SKM-1 treated with dmso at 0.1 percent for 144 hours (cell line): ENCODE measurements around the gene ALOX15B.
A peak's percentile ranks its signal among the peaks of the same experiment; 100 is the strongest.
"Not testable (repeated sequence)": the region's sequence is repeated elsewhere in the genome, so short reads cannot be mapped to it uniquely, and the experiment has no call there.

Source experiments
- DNase-seq: peaks from one replicate; lab custom pipeline; 2025; ENCODE audit not compliant: unreplicated experiment; lab: John Stamatoyannopoulos, UW

ALOX15B gene

DNA sequence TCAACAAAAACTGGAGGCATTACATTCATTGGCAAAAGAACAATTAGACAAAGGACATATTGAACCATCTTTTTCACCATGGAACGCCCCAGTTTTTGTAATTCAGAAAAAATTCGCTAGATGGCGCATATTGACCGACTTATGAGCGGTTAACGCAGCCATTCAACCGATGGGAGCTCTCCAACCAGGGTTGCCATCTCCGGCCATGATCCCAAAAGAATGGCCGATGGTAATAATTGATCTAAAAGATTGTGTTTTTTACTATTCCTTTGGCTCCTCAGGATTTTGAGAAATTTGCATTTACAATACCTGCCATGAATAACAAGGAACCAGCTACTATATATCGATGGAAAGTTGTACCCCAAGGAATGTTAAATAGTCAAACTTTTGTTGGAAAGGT is 21.4 kb downstream of the ALOX15B start:
- peak; percentile 20 for DNase-seq

GRCh38 chr17:8061851-8062250 is 23.0 kb downstream of the ALOX15B start:
- not testable (repeated sequence) for DNase-seq

DNA sequence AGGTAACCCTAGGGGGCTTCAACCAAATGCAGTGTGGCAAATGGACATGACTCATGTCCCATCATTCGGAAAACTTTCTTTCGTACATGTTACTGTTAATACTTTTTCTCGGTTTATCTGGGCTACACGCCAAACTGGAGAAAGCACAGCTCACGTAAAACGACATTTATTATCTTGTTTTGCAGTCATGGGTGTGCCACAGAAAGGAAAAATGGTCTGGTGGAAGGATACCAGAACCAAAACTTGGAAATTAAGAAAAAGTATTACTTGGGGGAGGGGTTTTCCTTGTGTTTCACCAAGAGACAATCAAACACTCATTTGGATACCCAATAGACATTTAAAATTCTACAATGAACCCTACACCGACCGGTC is 23.6 kb downstream of the ALOX15B start:
- no peak for DNase-seq

- no peak for DNase-seq
These were observed 24.1 kb downstream of the ALOX15B start for GRCh38 chr17:8062807-8063483.

DNA sequence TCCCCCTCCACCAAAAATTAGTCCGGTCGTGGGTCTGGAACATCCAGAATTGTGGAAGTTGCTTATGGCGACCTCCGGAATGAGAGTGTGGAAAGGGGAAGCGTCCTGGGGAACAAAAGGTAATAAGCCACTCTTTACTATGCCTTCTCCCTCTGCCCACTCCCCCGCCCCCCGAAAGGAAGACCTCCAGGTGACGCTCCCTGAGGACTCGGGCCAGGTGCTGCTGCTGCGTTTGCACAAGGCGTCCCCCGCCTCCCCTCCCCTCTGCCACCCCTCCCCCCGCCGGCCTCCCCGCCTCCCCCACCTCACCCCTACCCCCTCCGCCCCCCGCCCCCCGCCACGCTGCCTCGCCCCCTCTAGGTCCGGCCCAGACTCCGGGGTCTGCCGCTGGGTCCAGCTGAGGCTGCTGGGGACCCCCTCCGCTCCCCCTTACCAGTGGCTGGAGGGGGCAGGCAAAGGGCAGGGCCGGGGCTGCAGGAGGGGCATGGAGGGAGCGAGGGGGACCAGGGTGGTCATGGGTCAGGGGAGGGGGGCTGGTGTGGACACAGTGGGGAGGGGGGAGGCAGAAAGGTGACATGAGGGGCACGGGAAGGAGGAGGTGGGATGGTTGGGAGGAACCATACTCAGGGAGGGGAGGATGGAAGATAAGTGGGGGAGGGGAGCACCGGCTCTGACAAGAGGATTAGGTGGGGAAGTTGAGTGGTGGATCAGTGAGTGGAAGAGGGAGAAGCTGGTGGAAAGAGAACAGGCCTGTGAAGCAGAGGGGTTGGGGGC is 25.1 kb downstream of the ALOX15B start:
- DNase-seq: no peak

GRCh38 chr17:8064561-8065019 is 25.7 kb downstream of the ALOX15B start:
- no peak for DNase-seq

DNA sequence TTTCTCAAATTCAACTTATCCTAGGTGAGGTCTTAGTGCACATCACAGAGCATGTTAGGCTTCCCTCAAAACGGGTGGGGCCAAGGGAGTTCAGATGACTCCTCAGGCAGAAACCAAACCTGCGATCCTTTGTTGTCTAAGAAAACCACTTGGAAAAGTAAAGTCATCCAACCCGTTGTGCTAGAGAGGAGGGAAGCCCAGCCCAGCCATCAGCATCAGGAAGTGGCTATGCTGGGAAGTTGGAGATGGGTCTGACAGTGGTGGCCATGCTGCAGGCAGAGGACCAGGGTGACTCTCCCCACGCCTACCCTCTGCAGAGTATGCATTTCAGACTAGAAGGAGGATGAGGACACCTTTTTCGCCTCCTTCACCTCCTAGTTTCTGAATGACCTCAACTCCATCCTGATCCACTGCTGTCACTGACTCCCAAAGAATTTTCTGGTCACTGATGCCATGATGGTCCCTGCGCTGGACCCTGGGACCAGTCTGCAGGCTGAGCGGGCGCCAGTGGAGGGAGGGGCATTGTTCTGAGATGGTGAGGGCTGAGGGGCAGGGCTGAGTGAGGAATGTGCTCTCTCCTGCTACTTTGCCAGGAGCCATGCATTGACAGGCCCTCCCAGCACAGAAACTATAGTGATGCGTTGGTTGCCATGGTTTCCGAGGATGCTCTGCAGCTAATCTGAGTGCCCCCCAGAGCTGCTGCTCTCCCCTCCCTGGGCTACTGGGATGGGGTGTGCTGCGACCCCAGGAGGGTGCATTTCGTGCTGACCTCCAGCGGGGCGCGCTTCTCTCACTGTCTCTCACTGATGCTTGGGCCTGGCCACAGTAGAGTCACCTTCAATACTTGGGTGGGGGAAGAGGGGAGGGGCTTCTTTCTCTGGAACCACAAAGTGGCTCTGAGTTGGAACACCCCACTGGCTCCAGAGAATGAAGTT is 28.2 kb downstream of the ALOX15B start:
- DNase-seq: no peak

- no peak for DNase-seq
These were observed 28.9 kb downstream of the ALOX15B start for GRCh38 chr17:8067806-8068205.

DNA sequence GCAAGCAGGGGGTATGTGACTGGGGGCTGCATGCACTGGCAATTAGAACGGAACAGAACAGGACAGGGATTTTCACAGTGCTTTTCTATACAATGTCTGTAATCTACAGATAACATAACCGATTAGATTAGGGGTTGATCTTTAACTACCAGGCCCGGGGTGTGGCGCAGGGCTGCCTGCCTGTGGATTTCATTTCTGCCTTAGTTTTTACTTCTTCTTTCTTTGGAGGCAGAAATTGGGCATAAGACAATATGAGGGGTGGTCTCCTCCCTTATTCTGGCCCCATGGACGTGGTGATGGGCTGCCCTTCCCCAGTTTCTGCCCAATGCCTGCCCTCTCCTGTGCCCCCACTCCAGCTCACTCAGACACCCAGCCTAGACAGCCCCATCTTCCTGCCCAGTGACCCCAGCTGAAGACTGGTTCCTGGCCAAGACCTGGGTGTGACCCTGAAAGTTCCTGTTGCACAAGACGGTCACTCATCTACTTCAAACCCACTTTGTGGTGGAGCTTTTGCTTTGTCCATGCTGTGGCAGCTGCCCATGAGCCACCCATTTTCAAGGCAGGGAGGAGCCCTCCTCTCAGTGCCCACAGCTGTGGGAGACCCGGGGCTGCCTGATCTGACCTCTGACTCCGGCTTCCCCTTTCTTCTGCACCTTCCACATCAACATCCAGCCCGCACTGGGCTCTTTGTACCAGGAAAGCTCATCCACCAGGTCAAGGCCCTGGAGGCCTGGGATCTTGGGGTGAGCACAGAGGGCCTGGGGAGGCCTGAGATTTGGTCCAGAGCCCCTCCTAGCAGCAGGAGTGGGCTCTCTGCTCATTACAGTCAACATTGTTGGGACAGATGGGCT is 30.1 kb downstream of the ALOX15B start:
- DNase-seq: peak; percentile 55

DNA sequence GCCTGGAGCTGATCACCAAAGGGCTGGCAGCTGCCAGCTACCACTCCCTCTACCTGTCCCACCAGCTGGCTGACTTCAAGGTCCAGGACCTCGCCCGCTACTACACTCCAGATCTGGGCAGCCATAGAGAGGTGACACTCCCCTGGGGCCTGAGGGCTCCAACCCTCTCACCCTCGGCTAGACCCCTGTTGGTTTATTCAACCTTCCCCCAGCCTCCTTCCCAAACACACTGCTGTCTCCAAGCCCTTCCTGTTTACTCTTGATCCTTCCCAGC is 30.7 kb downstream of the ALOX15B start:
- DNase-seq: no peak

DNA sequence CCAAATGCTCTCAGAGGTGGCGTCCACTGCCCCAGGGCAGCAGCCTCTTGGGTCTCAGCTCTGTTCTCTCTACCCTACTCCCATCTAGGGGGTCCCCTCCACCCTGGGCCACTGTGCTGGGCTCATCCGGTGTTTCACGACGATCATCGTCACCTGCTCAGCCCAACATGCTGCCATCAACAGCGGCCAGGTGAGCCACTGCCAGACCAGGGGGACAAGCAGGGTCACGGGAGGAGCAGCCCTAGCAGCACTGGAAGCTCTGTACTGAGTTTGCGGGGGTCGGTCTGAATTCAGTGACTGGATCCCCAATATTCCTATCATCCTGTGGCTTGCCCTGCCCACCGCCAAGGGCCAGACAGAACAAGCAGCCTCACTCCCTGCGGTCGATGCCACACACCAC is 32.6 kb downstream of the ALOX15B start:
- DNase-seq: no peak

DNA sequence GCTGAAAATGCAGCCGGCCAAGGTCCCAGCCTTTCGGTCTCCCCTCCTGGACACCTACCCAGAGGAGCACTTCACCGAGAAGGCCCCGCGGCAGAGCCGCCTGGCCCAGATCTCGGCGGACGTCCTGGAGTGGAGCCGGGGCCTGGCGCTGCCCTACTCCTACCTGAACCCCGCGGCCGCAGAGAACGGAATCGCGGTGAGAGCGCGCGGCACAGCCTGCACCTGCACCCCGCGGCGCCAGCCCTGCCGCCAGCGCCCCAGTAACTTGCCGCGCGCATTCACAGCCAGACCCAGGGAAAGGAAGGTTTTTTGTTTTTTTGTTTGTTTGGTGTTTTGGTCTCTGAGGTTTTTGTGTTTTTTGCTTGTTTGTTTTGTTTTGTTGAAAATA is 33.5 kb downstream of the ALOX15B start:
- DNase-seq: no peak

- DNase-seq: no peak
These were observed 34.0 kb downstream of the ALOX15B start for GRCh38 chr17:8072729-8073461.

DNA sequence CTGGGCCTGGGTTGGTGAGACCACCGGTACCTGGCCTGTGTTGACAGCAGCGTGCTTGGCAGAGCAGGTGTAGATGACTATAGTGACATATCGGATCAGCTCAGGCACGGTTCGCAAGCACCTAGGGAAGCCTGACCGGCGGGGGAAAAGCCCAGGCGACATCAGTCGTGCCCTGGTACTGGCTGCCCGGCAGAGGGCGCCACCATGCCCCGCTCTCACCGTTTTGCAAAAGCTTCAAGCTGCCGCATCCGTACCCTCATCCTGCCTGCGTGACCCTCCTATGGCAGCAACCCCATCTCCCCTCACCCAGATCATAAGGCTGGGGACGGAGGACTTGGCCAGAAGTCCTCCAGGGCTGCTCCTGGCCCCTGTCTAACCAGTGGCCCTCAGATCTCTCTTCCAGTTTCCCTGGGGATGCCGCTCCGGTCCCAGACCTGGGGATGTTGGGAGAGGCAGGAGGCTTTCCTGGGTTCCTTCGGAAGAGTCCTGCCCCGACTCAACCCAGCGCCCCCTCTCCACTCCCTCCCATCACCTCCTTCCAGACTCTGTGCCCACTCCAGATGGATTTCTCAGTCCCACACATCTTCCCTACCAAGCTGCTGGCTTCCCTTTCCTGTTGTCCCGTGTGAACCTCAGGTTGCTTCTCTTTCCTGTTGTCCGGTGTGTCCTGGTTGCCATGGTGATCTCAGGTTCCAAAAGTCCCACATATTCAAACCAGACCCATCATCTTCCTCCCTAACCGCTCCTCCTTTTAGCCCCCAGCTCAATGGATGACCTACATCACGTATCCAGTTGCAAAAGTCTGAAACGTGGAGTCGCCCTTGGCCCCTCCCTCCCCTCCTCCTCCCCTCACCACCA is 35.0 kb downstream of the ALOX15B start:
- DNase-seq: peak; percentile 33

DNA sequence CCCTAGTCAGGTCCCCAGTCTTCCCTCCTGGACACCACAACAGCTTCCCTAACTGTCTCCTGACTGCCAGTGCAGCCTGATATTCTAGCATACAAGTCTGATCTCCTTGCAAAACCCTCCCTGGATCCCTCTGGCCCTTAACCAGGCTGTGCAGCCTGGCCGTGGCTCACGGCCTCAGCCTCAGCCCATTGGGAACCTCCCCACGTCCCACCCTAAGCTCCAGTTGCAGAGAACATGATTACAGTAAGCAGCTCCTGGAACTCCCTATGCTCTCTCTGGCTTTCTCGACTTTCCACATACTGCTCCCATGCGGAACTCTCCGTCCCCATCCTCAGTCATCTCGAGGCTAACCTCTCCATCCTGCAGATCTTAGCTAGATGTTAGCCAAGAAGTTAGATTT is 35.7 kb downstream of the ALOX15B start:
- DNase-seq: no peak

- no peak for DNase-seq
These were observed 36.2 kb downstream of the ALOX15B start for GRCh38 chr17:8075081-8075480.

GRCh38 chr17:8075574-8076342 is 36.9 kb downstream of the ALOX15B start:
- no peak for DNase-seq

- no peak for DNase-seq
These were observed 37.8 kb downstream of the ALOX15B start for GRCh38 chr17:8076502-8077266.
